Panc1 (cell line): ENCODE results near the gene LMAN1. TPM values are rescaled to one million over a fixed set of nuclear protein-coding genes. Genes with fewer than 3 reads are reported as not detected.

Source experiments
- ATAC-seq: fragments of 200-7000 bp; cut with Tn5 transposase; 2 replicates; pipeline ENCODE4 v1.9.1; 2020; ENCODE audit warnings: mild to moderate bottlenecking, moderate library complexity
- BruUV-seq: library from RNA; stranded (reverse); fragments of 400-500 nt; replicated peaks from 2 replicates; lab custom pipeline; 2021; lab: Mats Ljungman, UMichigan
- CTCF ChIA-PET: fragments of 300-600 bp; sonication (Branson Sonifier 250); formaldehyde crosslinking; loops from one replicate; lab custom pipeline; 2022; ENCODE audit warnings: antibody characterized with exemption; lab: Charles Lee
- POLR2A ChIA-PET: fragments of 300-600 bp; sonication (Branson Sonifier 250); formaldehyde crosslinking; loops from one replicate; lab custom pipeline; 2022; ENCODE audit warnings: antibody characterized with exemption; lab: Charles Lee
- DNase-seq: peaks from one replicate; pipeline ENCODE4 v3.0.0-alpha.2; 2010; ENCODE audit warnings: low read depth, low spot score
- H3K27ac ChIP-seq: 2 replicates; pipeline ENCODE4 v1.5.1; 2011; ENCODE audit warnings: mild to moderate bottlenecking, low read length, inconsistent platforms
- H3K27me3 ChIP-seq: fragments of 200-500 bp; sonication (Bioruptor generic); 2 replicates; pipeline ENCODE4 v1.6.0; 2014; ENCODE audit warnings: low read length, inconsistent platforms; ENCODE audit not compliant: control insufficient read depth, insufficient read depth
- H3K36me3 ChIP-seq: fragments of 200-500 bp; sonication (Bioruptor generic); 2 replicates; pipeline ENCODE4 v1.5.1; 2014; ENCODE audit warnings: inconsistent platforms, mild to moderate bottlenecking, low read length, moderate library complexity; ENCODE audit not compliant: control insufficient read depth, insufficient read depth
- H3K4me1 ChIP-seq: 2 replicates; pipeline ENCODE4 v1.5.1; 2011; ENCODE audit warnings: inconsistent platforms, mild to moderate bottlenecking, low read length, moderate library complexity; ENCODE audit not compliant: control insufficient read depth, insufficient read depth
- H3K4me3 ChIP-seq, 2 experiments: 2 replicates each; pipeline ENCODE4 v1.5.1; 2011 to 2012; ENCODE audit warnings: low read depth in 2 of 2, low read length in 2 of 2, mild to moderate bottlenecking in 2 of 2, inconsistent platforms in 1 of 2, moderate library complexity in 1 of 2
- H3K9me3 ChIP-seq: fragments of 200-500 bp; sonication (Bioruptor generic); 2 replicates; pipeline ENCODE4 v1.5.1; 2014; ENCODE audit warnings: low read depth, mild to moderate bottlenecking, inconsistent platforms, low read length, moderate library complexity; ENCODE audit not compliant: control insufficient read depth, insufficient read depth
- CTCF ChIP-seq: fragments of 450-650 bp; IDR thresholded peaks from 2 replicates; pipeline ENCODE4 v1.5.1; 2017; ENCODE audit warnings: mild to moderate bottlenecking
- POLR2AphosphoS5 ChIP-seq: IDR thresholded peaks from 2 replicates; pipeline ENCODE4 v1.6.1; 2012; ENCODE audit warnings: mild to moderate bottlenecking, low read depth, low read length, moderate library complexity
- REST ChIP-seq, 2 experiments: IDR thresholded peaks; 2 replicates each; pipeline ENCODE4 v1.6.1; 2011 to 2012; ENCODE audit warnings: low read depth in 2 of 2, control low read depth in 1 of 2, low read length in 1 of 2, mild to moderate bottlenecking in 1 of 2, moderate library complexity in 1 of 2; ENCODE audit not compliant: insufficient read depth in 1 of 2
- SIN3A ChIP-seq: IDR thresholded peaks from 2 replicates; pipeline ENCODE4 v1.6.1; 2012; ENCODE audit warnings: low read depth, mild to moderate bottlenecking, low read length, moderate library complexity, borderline replicate concordance; ENCODE audit not compliant: insufficient read depth
- TCF7L2 ChIP-seq: IDR thresholded peaks from 2 replicates; pipeline ENCODE4 v1.6.1; 2011; ENCODE audit warnings: mild to moderate bottlenecking, low read depth, low read length, inconsistent platforms
- in situ Hi-C: cut with HindIII; loops from 2 replicates; pipeline ENCODE4 v1.10.0; 2016; ENCODE audit warnings: low sequenced_read_pairs, low pct_unique_long_range_greater_than_20kb
- intact Hi-C: fragments of 100-400 bp; cut with micrococcal nuclease; formaldehyde crosslinking; loops from one replicate; pipeline ENCODE4 v1.10.0; 2022; ENCODE audit not compliant: unreplicated experiment
- total RNA-seq: library from RNA; stranded (reverse); gene quantifications from one replicate; pipeline ENCODE4 v1.2.1, GENCODE V29; 2021; ENCODE audit not compliant: unreplicated experiment

The LMAN1 gene
- total RNA-seq, 1 experiment from 2014 or later, result 60.8 TPM

GRCh38 chr18:59386909-59387686, 28.0 kb upstream of the LMAN1 start:
- in situ Hi-C loops (no loop called here), intact Hi-C loops (no loop called here)
- H3K27me3 ChIP-seq, result no peaks in the 10 kb centered on the region
- BruUV-seq, result no TSS peak
- ChIA-PET POLR2A (no interaction called here), CTCF (interaction anchor here (0.6 kb wide), 1 partner anchor 120 kb away, joined by 17 read pairs; no protein-coding TSS in a partner anchor)
- no peaks in the 10 kb centered on the region for H3K4me1 ChIP-seq
- no peaks in the 10 kb centered on the region for H3K36me3 ChIP-seq
- no peak overlapping the region for H3K27ac ChIP-seq
- ATAC-seq (no peak), DNase-seq (no peak)
- no peak overlapping the region for H3K4me3 ChIP-seq
- no peaks in the 10 kb centered on the region for H3K9me3 ChIP-seq
- TF ChIP-seq SIN3A (no peak), CTCF (no peak), POLR2AphosphoS5 (no peak), REST (IDR thresholded peaks at IDR 0.05; ENCODE audit: insufficient read depth in 1 of 2, low read depth in 2 of 2, low read length in 1 of 2) (no peak), TCF7L2 (no peak)

- H3K4me1 ChIP-seq, result no peaks in the 10 kb centered on the region
- in situ Hi-C loops (no loop called here), intact Hi-C loops (no loop called here)
- TF ChIP-seq TCF7L2 (no peak), POLR2AphosphoS5 (no peak), CTCF (no peak), SIN3A (no peak), REST (IDR thresholded peaks at IDR 0.05; ENCODE audit: insufficient read depth in 1 of 2, low read depth in 2 of 2, low read length in 1 of 2) (no peak)
- CTCF ChIA-PET, result no interaction called here
- no peaks in the 10 kb centered on the region; the same call in 1 of the 2 replicates for H3K27me3 ChIP-seq
- POLR2A ChIA-PET, result no interaction called here
- DNase-seq, result no peak
- H3K4me3 ChIP-seq, result no peak overlapping the region
- no TSS peak for BruUV-seq
- H3K9me3 ChIP-seq, result no peaks in the 10 kb centered on the region
- no peaks in the 10 kb centered on the region for H3K36me3 ChIP-seq
- H3K27ac ChIP-seq, result no peak overlapping the region
- no peak for ATAC-seq
Observed at GRCh38 chr18:59385191-59385590, 26.1 kb upstream of the LMAN1 start.
